Urothelium cell line (cell line): ENCODE results near the gene NPTX1.
A peak's percentile ranks its signal among the peaks of the same experiment; 100 is the strongest.
"Not testable (repeated sequence)": the region's sequence is repeated elsewhere in the genome, so short reads cannot be mapped to it uniquely, and the experiment has no call there.

Source experiments
- DNase-seq: peaks from one replicate; pipeline ENCODE4 v3.0.0; 2011; ENCODE audit warnings: low spot score, mixed read lengths
- FAIRE-seq: peaks from 2 replicates; lab custom pipeline; 2011; peaks lifted over from hg19 to GRCh38; lab: Jason Lieb, UNC

Gene NPTX1

GRCh38 chr17:80475910-80476876 lies at the start of gene NPTX1:
NPTX1 (minus strand) TSS chr17:80476607; CDS start chr17:80476446, 161 bp downstream.
- DNase-seq (no peak), FAIRE-seq (no peak)

DNA sequence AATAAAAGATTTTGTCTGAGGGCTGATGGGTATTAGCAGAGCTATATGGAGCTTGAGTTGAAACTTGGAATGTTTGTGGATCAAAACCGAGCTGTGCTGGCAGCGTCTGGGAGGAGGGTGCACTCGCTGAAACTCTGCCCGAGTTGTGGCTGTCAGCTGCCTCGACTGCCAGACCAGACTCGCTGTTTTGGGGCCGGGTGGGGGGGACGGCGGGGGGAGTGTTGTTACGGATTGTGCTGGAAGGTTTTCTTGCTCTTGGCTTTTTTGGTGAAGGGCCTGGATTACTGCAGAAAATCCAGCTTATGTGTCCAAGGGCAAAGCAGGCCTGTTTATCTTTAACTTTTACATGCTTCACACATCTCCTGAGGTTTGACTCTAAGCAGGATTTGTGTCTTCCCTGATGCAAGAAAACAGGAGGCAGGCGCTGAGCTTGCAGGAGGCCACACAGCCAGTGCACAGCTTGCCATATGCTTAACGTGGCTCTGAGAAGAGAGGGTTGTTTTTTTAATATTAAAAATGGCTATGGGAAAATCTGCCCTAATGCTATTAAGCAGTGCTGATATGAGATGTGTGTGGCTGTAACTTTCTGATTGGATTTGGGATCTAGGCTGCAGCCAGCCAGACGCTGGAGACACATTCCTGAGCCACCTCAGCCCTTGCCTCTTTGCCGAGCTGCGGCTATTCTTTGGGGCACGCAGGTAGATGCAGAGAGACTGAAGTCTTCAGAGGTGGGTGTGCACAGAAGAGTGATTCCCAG lies 47.7 kb upstream of the NPTX1 start:
- DNase-seq = no peak
- FAIRE-seq = no peak

GRCh38 chr17:80523054-80523744 lies 46.8 kb upstream of the NPTX1 start:
- DNase-seq = no peak
- FAIRE-seq = no peak

DNA sequence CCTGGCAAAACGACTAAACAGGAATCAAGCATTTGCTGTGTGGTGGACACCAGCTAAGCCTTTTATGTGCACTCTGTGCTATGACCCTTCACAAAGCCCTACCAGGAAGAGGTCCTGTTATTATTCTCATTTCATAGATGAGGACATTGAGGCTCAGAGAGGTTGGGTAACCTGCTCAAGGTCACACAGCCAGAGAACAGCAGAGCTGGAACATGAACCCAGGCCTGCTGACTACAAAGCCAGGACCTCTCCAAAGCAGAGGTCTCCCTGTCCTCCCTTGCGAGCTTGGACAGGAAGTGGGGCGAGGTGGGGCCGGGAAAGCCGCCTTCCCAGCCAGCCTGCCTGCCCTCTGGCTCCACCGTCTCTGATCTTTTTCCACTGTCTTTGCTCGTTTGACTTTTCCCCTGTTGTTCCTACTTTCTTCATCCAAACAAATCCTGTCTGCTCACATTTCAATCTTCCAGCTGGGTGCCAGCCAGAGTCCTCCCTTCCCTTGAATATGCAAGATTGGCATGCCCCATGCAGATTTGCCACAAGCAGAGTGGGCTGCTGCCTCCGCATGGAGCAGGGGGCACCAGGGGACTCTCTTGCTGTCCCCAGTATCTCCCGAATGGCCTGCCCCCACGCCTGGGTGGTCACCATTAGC lies 44.5 kb upstream of the NPTX1 start:
- FAIRE-seq (no peak), DNase-seq (no peak)

DNA sequence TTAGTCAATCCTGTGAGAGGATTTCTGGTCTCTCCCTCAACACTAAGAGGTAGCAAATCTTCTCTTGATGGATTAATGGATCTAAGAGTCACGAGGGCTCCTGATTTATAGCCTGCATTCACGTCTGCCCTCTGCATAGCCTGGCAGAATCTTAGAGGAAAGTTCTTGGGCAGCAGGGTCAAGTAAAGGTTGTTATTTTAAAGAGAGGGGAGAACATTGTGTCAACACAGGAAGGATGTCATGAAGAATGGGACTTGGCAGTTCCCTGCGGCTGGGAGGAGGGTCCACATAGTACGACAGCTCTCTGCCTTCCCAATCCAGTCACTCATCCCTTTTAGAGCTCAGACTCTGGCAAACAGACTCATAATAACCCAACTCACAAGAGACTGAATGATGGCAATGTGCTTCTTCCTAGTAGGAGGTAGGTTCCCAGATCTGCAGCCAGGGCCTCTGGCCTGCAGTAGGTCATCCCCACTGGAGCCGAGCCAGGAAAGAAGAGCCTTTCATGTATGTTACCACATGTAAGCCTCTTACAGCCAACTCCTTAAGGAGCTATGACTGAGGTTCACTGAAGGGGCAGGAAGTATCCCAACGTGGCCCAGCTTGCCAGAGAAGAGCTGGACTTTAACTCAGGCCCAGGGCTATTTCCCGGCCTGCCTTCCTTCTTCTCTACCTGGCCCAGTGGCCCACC lies 42.8 kb upstream of the NPTX1 start:
- FAIRE-seq (no peak), DNase-seq (no peak)

DNA sequence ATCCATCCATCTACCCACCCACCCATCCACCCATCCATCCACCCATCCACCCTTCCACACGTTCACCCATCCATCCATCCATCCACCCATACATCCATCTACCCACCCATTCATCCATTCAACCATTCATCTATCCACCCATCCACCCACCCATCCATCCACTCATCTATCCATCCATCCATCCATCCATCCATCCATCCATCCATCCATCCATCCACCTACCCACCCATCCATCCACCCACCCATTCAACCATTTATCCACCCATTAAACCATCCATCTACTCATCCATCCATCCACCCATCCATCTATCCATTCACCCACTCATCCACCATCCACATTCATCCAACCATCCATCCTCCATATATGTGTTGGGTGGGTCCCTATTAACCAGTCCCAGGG lies 42.0 kb upstream of the NPTX1 start:
- DNase-seq = no peak
- peak; percentile 92 for FAIRE-seq

GRCh38 chr17:80517641-80518040 lies 41.2 kb upstream of the NPTX1 start:
- peak; percentile 5 for FAIRE-seq
- DNase-seq = no peak

DNA sequence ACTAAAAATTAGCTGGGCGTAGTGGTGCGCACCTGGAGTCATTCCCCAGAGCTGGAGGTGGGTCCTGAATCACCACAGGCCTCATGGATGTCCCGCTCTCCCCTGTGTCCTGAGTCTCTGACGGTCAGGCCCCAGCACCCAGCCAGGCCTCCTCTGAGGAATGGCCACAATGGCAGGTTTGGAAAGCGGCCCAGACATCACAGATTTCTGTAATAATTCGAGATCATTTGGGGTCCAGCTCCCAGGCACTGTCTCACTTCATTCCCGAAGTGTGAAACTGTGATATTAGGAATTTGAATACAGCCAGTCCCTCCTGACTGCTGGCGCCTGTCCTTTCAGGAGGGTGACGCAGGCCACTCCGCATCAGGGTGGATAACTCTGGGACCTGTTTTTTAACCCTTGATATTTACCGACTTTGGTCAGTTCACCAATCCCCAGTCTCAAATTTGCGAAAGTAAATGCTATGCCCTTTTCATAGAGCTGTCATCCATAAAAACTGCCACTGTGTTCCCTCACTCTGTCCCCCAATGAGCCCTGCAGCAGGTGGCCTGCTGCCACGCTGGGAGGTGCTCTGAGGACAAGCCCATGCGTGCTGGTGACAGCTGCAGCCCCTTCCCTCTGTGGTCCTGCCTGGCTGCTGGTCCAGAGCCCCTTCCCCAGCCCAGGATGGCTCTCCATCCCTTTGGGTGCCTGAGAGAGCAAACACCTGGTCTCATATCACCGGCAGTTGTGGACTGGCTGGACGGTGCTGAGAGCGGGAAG lies 39.9 kb upstream of the NPTX1 start:
- no peak for DNase-seq
- FAIRE-seq = no peak

DNA sequence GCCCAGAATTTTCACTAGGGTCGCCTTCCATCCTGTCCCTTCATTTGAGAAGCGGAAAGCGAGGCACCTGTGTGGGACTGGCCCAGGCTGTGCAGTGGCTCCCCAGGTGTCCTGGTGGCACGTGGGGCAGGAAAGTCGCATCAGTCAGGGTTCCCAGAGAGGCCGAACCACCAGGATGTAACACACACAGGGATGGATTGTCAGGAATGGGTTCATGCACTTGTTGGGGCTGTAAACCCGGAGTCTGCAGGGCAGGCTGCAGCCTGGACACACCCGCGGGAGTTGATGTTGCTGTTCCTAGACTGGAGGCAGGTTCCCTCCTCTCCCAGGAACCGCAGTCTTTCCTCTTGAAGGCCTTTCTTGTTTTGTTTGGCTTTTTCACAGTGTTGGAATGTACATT lies 37.5 kb upstream of the NPTX1 start:
- no peak for DNase-seq
- no peak for FAIRE-seq

- no peak for DNase-seq
- no peak for FAIRE-seq
Measured at GRCh38 chr17:80513201-80513600, 36.8 kb upstream of the NPTX1 start.

DNA sequence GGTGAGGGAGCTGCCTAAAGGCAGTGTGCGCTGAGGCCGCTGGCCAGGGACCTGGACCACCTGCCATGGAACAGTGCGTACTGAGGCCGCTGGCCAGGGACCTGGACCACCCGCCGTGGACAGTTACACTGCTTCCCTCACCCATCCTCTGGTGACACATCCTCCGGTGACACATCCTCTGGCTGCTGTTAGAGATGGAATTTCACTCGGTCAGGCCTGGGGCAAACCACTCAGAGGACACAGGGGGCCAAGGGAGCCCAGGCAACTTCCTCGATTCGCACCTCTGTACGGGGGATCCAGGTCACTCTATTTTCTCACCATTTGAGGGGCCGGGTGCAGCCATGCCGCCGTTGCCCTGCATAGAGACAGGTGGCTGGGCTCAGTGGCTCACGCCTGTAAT lies 35.8 kb upstream of the NPTX1 start:
- peak; percentile 96 for FAIRE-seq
- DNase-seq = peak; percentile 79

GRCh38 chr17:80511222-80512180 lies 35.1 kb upstream of the NPTX1 start:
- FAIRE-seq (peak; percentile 100), DNase-seq (no peak)

GRCh38 chr17:80510772-80511171 lies 34.4 kb upstream of the NPTX1 start:
- no peak for FAIRE-seq
- no peak for DNase-seq

DNA sequence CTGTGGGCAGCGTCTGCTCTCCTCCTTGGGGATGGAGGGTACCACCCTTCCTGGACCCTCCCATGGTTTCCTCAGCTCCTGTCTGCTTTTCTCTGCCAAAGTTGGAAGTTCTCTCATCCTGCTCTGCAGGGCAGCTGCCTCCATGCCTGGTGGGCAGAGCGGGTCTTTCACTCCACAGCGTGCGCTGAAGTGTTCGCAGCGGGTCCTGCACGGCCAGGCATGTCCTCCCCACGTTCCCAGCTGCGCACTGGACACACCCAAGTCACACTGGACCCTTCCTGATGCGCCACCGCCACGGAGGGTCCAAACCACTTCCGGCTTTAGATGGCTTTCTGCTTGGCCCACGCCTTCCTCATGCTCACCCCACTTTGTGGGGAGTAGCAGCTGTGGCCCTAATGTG lies 33.7 kb upstream of the NPTX1 start:
- FAIRE-seq (no peak), DNase-seq (no peak)

- FAIRE-seq = no peak
- DNase-seq = no peak
Measured at GRCh38 chr17:80509311-80509710, 32.9 kb upstream of the NPTX1 start.

DNA sequence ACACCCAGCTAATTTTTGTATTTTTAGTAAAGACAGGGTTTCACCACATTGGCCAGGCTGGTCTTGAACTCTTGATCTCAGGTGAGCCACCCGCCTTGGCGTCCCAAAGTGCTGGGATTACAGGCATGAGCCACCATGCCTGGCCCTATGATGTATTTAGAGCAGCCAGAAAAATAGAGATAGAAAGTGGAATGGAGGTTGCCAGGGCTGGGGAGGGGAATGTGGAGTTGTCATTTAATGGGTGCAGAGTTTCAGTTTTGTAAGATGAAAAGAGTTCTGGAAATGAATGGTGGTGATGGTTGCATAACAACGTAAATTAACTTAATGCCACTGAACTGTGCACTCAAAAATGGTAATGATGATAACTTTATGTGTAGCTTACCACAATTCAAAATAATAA lies 31.6 kb upstream of the NPTX1 start:
- DNase-seq (no peak), FAIRE-seq (no peak)

DNA sequence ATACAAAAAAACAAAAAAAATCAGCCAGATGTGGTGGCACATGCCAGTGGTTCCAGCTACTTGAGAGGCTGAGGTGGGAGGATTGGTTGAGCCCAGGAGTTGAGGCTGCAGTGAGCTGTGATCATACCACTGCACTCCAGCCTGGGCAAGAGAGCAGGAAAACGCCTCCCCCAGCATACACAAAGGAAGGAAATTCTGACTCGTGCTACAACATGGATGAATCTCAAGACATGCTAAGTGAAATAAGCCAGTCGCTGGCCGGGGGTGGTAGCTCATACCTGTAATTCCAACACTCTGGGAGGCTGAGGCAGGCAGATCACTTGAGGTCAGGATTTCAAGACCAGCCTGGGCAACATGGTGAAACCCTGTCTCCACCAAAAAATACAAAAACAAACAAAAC lies 30.8 kb upstream of the NPTX1 start:
- not testable (repeated sequence) for DNase-seq
- FAIRE-seq = peak; percentile 23

DNA sequence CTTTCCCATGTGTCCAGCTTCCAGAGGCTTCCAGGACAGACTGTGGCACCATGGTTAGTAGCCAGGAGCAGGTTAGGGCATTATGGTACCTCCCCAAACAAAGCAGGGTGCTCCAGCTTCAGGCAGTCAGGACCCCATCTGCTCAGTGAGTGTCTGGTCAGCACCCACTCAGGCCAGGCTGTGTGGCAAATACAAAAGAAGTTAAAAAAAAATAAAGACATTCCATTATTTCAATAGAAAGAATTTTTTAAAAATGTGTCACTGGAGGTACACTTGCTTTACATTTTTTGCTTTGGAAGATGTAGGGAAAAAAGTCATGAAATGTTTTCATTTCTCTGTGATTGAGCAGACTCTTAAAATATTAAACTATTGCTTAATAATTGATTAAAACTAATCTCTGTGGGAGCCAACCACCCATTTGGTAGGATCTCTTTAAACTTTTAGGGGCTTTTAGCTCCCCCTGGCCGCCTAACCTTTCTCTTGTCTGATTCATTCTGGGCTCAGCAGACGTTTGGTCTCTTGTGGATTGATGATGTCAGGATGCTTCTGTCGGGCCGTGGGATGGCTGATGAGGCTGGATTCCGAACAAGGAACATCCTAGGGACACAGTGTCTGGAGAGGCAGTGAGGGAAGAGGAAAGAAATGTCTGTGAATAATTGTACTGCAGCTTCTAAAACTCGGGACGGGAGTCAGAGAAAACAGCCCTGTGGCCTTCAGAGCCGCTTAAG lies 28.4 kb upstream of the NPTX1 start:
- DNase-seq = peak; percentile 76
- peak; percentile 63 for FAIRE-seq
